Measurements from ENCODE around the gene GSG1L. TPM values are rescaled to one million over a fixed set of nuclear protein-coding genes. Genes with fewer than 3 reads are reported as not detected.

GSG1L gene
- total and polyA plus RNA-seq, 9 of the 15 experiments (the other 6 are each of a cell fraction or from before 2014, with no cell fraction given) = not detected

DNA sequence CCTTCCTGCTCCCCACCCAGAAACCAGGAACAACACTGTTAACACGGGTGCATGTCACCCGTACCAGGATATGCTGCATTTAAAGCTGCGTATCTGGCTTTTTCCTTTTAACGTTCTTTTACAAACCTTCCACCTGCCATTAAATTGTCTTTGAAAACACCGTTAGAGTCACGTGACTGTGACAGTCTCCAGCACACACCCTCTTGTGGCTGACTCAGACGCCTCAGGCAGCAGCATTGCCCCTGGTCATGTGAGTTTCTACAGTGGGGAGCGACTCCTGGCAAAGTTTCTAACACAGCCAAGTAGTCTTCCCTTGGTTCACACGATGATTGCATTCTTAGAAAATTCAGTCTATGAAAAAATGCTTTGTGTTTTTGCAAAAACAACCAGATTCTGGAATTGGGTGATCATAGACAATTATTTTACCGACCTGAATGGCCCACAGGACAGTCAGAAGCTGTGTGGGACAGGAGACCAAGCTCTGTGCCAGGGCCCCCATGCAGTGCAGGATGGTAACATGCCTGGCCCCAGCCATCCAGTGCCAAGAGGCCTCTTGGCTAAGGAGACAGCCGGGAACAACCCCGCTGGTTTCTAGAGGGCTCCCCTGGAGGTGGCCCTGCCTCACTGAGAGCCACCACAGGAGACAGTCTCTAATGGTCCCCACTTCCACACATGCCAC lies 314.5 kb downstream of the GSG1L start (continued):
- TF ChIP-seq CREB1 (IDR thresholded peaks at IDR 0.05) (no peak), CREB1 (CRISPR knock-in tag; IDR thresholded peaks at IDR 0.05) (peak; percentile 36; the same call in 1 of the 2 replicates), ETV1 (tag; conservative IDR thresholded peaks at IDR 0.05; ENCODE audit: low read depth) (no peak), TBP (optimal IDR thresholded peaks at IDR 0.05; ENCODE audit: low read depth, low read length) (no peak), MLX (CRISPR knock-in tag; conservative IDR thresholded peaks at IDR 0.05) (no peak), ZNF12 (CRISPR knock-in tag; IDR thresholded peaks at IDR 0.05) (no peak), ZNF217 (CRISPR knock-in tag; IDR thresholded peaks at IDR 0.05) (no peak), GATAD2B (IDR thresholded peaks at IDR 0.05; ENCODE audit: borderline replicate concordance) (no peak), HOXB6 (CRISPR knock-in tag; IDR thresholded peaks at IDR 0.05; ENCODE audit: borderline replicate concordance) (no peak), HLTF (IDR thresholded peaks at IDR 0.05) (no peak), ZNF696 (CRISPR knock-in tag; conservative IDR thresholded peaks at IDR 0.05) (no peak), DDX20 (tag; IDR thresholded peaks at IDR 0.05; ENCODE audit: low read depth) (no peak), MYBL2 (IDR thresholded peaks at IDR 0.05; ENCODE audit: low read depth) (peak; percentile 88), MYBL2 (CRISPR knock-in tag; IDR thresholded peaks at IDR 0.05; ENCODE audit: borderline replicate concordance) (no peak), KDM5B (IDR thresholded peaks at IDR 0.05; ENCODE audit: insufficient replicate concordance, low read depth, low read length) (no peak), JUN (IDR thresholded peaks at IDR 0.05; ENCODE audit: borderline replicate concordance, low read depth, low read length) (peak; percentile 66; the same call in 1 of the 2 replicates), JUN (CRISPR knock-in tag; IDR thresholded peaks at IDR 0.05; ENCODE audit: borderline replicate concordance) (no peak), SMARCC2 (IDR thresholded peaks at IDR 0.05; ENCODE audit: low read depth) (no peak), STAT5A (IDR thresholded peaks at IDR 0.05; ENCODE audit: borderline replicate concordance, low read length) (no peak), ZNF766 (CRISPR knock-in tag; conservative IDR thresholded peaks at IDR 0.05) (0 out of 2 replicates have a peak, but pooled peaks have one; percentile 41), NR4A1 (CRISPR knock-in tag; IDR thresholded peaks at IDR 0.05) (no peak), NR4A1 (tag; IDR thresholded peaks at IDR 0.05) (no peak), SRSF3 (IDR thresholded peaks at IDR 0.05; ENCODE audit: insufficient read depth, low read length) (no peak)
- TF ChIP-seq, protein P1, sequence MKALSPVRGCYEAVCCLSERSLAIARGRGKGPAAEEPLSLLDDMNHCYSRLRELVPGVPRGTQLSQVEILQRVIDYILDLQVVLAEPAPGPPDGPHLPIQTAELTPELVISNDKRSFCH (CRISPR knock-in tag; IDR thresholded peaks at IDR 0.05) = no peak
- TF ChIP-seq, protein P1 (tag; IDR thresholded peaks at IDR 0.05) = 0 out of 2 replicates have a peak, but pooled peaks have one; percentile 30
- TF ChIP-seq, protein P2, sequence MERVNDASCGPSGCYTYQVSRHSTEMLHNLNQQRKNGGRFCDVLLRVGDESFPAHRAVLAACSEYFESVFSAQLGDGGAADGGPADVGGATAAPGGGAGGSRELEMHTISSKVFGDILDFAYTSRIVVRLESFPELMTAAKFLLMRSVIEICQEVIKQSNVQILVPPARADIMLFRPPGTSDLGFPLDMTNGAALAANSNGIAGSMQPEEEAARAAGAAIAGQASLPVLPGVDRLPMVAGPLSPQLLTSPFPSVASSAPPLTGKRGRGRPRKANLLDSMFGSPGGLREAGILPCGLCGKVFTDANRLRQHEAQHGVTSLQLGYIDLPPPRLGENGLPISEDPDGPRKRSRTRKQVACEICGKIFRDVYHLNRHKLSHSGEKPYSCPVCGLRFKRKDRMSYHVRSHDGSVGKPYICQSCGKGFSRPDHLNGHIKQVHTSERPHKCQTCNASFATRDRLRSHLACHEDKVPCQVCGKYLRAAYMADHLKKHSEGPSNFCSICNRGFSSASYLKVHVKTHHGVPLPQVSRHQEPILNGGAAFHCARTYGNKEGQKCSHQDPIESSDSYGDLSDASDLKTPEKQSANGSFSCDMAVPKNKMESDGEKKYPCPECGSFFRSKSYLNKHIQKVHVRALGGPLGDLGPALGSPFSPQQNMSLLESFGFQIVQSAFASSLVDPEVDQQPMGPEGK (CRISPR knock-in tag; IDR thresholded peaks at IDR 0.05; ENCODE audit: borderline replicate concordance) = no peak

Data from K562 (cell line).